IMR-90 (cell line): ENCODE data around the gene NXPH1. TPM values are rescaled to one million over a fixed set of nuclear protein-coding genes. Genes with fewer than 3 reads are reported as not detected.

Source experiments
- ATAC-seq: fragments of 200-7000 bp; cut with Tn5 transposase; 2 replicates; pipeline ENCODE4 v1.9.1; 2020; ENCODE audit warnings: low read depth, mild to moderate bottlenecking, moderate library complexity
- BruUV-seq: library from RNA; stranded (reverse); fragments of 400-500 nt; replicated peaks from 2 replicates; lab custom pipeline; 2021; lab: Mats Ljungman, UMichigan
- CTCF ChIA-PET: fragments of 300-600 bp; formaldehyde crosslinking; extraction: SDS; loops from one replicate; lab custom pipeline; 2021; ENCODE audit warnings: antibody characterized with exemption; lab: Yijun Ruan, JAX
- POLR2A ChIA-PET: fragments of 300-600 bp; sonication (Branson Sonifier 250); formaldehyde crosslinking; loops from one replicate; lab custom pipeline; 2022; ENCODE audit warnings: antibody characterized with exemption; ENCODE audit not compliant: unreplicated experiment; lab: Charles Lee
- DNase-seq: peaks from one replicate; pipeline ENCODE4 v3.0.0; 2013
- H2AFZ ChIP-seq: replicated peaks from 2 replicates; pipeline ENCODE3; 2013; ENCODE audit warnings: low read length, mild to moderate bottlenecking; ENCODE audit not compliant: poor library complexity
- H2AK5ac ChIP-seq: 2 replicates; pipeline ENCODE4 v1.6.1; 2013; ENCODE audit warnings: low read depth, low read length, inconsistent platforms
- H2AK9ac ChIP-seq: replicated peaks from 2 replicates; pipeline ENCODE3; 2013; ENCODE audit warnings: mild to moderate bottlenecking, low read depth, low read length, moderate library complexity; ENCODE audit not compliant: poor library complexity
- H2BK120ac ChIP-seq: 2 replicates; pipeline ENCODE4 v1.6.1; 2013; ENCODE audit warnings: low read depth, low read length, inconsistent platforms
- H2BK15ac ChIP-seq: 3 replicates; pipeline ENCODE4 v1.6.1; 2013; ENCODE audit warnings: low read depth, low read length, inconsistent platforms
- H2BK20ac ChIP-seq: 2 replicates; pipeline ENCODE4 v1.6.1; 2013; ENCODE audit warnings: low read depth, mild to moderate bottlenecking, inconsistent platforms, low read length, moderate library complexity
- H2BK5ac ChIP-seq: 2 replicates; pipeline ENCODE4 v1.6.1; 2013; ENCODE audit warnings: mild to moderate bottlenecking, low read depth, low read length, inconsistent platforms; ENCODE audit not compliant: poor library complexity, severe bottlenecking
- H3K14ac ChIP-seq: replicated peaks from 2 replicates; pipeline ENCODE4 v1.6.1; 2013; ENCODE audit warnings: low read depth, low read length, inconsistent platforms
- H3K18ac ChIP-seq: 2 replicates; pipeline ENCODE4 v1.6.1; 2013; ENCODE audit warnings: low read depth, low read length, control low read depth
- H3K23ac ChIP-seq: 2 replicates; pipeline ENCODE4 v1.6.1; 2013; ENCODE audit warnings: low read depth, low read length, inconsistent platforms
- H3K27ac ChIP-seq: 2 replicates; pipeline ENCODE4 v1.5.1; 2013; ENCODE audit warnings: mild to moderate bottlenecking, control low read depth, low read length; ENCODE audit not compliant: insufficient read depth
- H3K27me3 ChIP-seq: 2 replicates; pipeline ENCODE4 v1.6.1; 2013; ENCODE audit warnings: low read length; ENCODE audit not compliant: control insufficient read depth, insufficient read depth
- H3K36me3 ChIP-seq: 2 replicates; pipeline ENCODE4 v1.6.1; 2013; ENCODE audit warnings: low read length, mixed read lengths; ENCODE audit not compliant: control insufficient read depth, insufficient read depth
- H3K4ac ChIP-seq: 2 replicates; pipeline ENCODE4 v1.6.1; 2013; ENCODE audit warnings: low read depth, low read length, inconsistent platforms
- H3K4me1 ChIP-seq: 2 replicates; pipeline ENCODE4 v1.6.1; 2013; ENCODE audit warnings: low read length, mixed read lengths; ENCODE audit not compliant: control insufficient read depth, insufficient read depth
- H3K4me2 ChIP-seq: 2 replicates; pipeline ENCODE4 v1.6.1; 2013; ENCODE audit warnings: low read depth, mild to moderate bottlenecking, control low read depth, low read length, moderate library complexity
- H3K4me3 ChIP-seq: 2 replicates; pipeline ENCODE4 v1.5.1; 2013; ENCODE audit warnings: low read depth, mild to moderate bottlenecking, control low read depth, low read length, moderate library complexity; ENCODE audit not compliant: insufficient read depth
- H3K56ac ChIP-seq: 2 replicates; pipeline ENCODE4 v1.6.1; 2013; ENCODE audit warnings: low read length, inconsistent platforms; ENCODE audit not compliant: insufficient read depth; ENCODE audit errors: extremely low read depth
- H3K79me1 ChIP-seq, 2 experiments: 2 replicates each; pipeline ENCODE4 v1.6.1; 2013; ENCODE audit warnings: low read length in 2 of 2, inconsistent platforms in 1 of 2, low read depth in 1 of 2
- H3K9ac ChIP-seq: 2 replicates; pipeline ENCODE4 v1.6.1; 2013; ENCODE audit warnings: low read depth, low read length, control low read depth
- H3K9me1 ChIP-seq: 2 replicates; pipeline ENCODE4 v1.6.1; 2013; ENCODE audit warnings: low read length, inconsistent platforms; ENCODE audit not compliant: insufficient read depth
- H3K9me3 ChIP-seq: 2 replicates; pipeline ENCODE4 v1.6.1; 2013; ENCODE audit warnings: low read length; ENCODE audit not compliant: control insufficient read depth, insufficient read depth
- H4K20me1 ChIP-seq: 2 replicates; pipeline ENCODE4 v1.6.1; 2013; ENCODE audit warnings: low read length, inconsistent platforms; ENCODE audit not compliant: insufficient read depth
- H4K5ac ChIP-seq: 2 replicates; pipeline ENCODE4 v1.6.1; 2013; ENCODE audit warnings: mild to moderate bottlenecking, low read depth, low read length, control low read depth
- H4K8ac ChIP-seq, 2 experiments: 2 replicates each; pipeline ENCODE4 v1.6.1; 2013; ENCODE audit warnings: low read depth in 2 of 2, low read length in 2 of 2, control low read depth in 1 of 2, inconsistent platforms in 1 of 2
- H4K91ac ChIP-seq: 2 replicates; pipeline ENCODE4 v1.6.1; 2013; ENCODE audit warnings: low read depth, low read length, inconsistent platforms; ENCODE audit not compliant: insufficient read depth
- CEBPB ChIP-seq: IDR thresholded peaks from 2 replicates; pipeline ENCODE4 v1.6.1; 2012; ENCODE audit warnings: low read depth, low read length, improper control_type of control experiment
- CHD1 ChIP-seq: IDR thresholded peaks from 2 replicates; pipeline ENCODE4 v1.6.1; 2012; ENCODE audit warnings: low read depth, low read length, improper control_type of control experiment
- ELK1 ChIP-seq: fragments of 150-350 bp; IDR thresholded peaks from 2 replicates; pipeline ENCODE4 v1.6.1; 2016; ENCODE audit warnings: low read depth, mild to moderate bottlenecking, low read length, moderate library complexity, borderline replicate concordance
- MAZ ChIP-seq: IDR thresholded peaks from 2 replicates; pipeline ENCODE4 v1.6.1; 2012; ENCODE audit warnings: low read depth, mild to moderate bottlenecking, low read length, improper control_type of control experiment, moderate library complexity, borderline replicate concordance
- NFE2L2 ChIP-seq: fragments of 150-350 bp; IDR thresholded peaks from 2 replicates; pipeline ENCODE4 v1.6.1; 2016; ENCODE audit warnings: low read depth, mild to moderate bottlenecking, low read length
- POLR2A ChIP-seq: IDR thresholded peaks from 2 replicates; pipeline ENCODE4 v1.6.1; 2012; ENCODE audit warnings: mild to moderate bottlenecking, low read depth, low read length
- RAD21 ChIP-seq: IDR thresholded peaks from 2 replicates; pipeline ENCODE4 v1.6.1; 2012; ENCODE audit warnings: low read length, improper control_type of control experiment
- USF2 ChIP-seq: fragments of 150-350 bp; IDR thresholded peaks from 2 replicates; pipeline ENCODE4 v1.6.1; 2017; ENCODE audit warnings: mild to moderate bottlenecking, antibody characterized with exemption, low read length, low read depth
- WGBS, 2 experiments: methylation state at CpG; one replicate each; pipeline versions ENCODE4 v1.1.5 to v1.1.7; 2013; ENCODE audit warnings: missing lambda C conversion rate in 2 of 2; ENCODE audit not compliant: insufficient read length in 1 of 2; ENCODE audit errors: extremely low coverage in 2 of 2; 5-methylcytosine and 5-hydroxymethylcytosine counted together
- dilution Hi-C: fragments of 300-500 bp; cut with HindIII; formaldehyde crosslinking; loops from one replicate; pipeline ENCODE4 v1.14.3; 2018; ENCODE audit warnings: low sequenced_read_pairs; ENCODE audit not compliant: unreplicated experiment
- in situ Hi-C: fragments of 300-500 bp; cut with MboI; formaldehyde crosslinking; loops from 3 replicates; pipeline ENCODE4 v1.14.3; 2019; ENCODE audit warnings: low sequenced_read_pairs, inconsistent platforms, mixed read lengths
- intact Hi-C: fragments of 100-400 bp; cut with micrococcal nuclease; formaldehyde crosslinking; loops from 2 replicates; pipeline ENCODE4 v1.10.0; 2022
- polyA plus RNA-seq, 3 experiments: library from polyadenylated mRNA; depleted of rRNA; stranded (reverse); fragments of >200 nt; gene quantifications; 2 replicates each; pipeline ENCODE4 v1.2.3, GENCODE V29; 2012; ENCODE audit warnings: low replicate concordance in 1 of 3
- total RNA-seq: library from RNA; depleted of rRNA; stranded (reverse); fragments of >200 nt; gene quantifications from 2 replicates; pipeline ENCODE4 v1.2.3, GENCODE V29; 2012

NXPH1 gene
- total and polyA plus RNA-seq, 2 of the 4 experiments (the other 2 are of a cell fraction) = not detected

- Histone ChIP-seq H3K27ac (no peak overlapping the region), H3K56ac (no peak overlapping the region), H3K4me1 (no peaks in the 10 kb centered on the region), H4K20me1 (no peaks in the 10 kb centered on the region), H2AK5ac (no peak overlapping the region), H2BK120ac (no peak overlapping the region), H2AK9ac (no peak overlapping the region), H4K8ac (no peak overlapping the region), H3K14ac (no peak overlapping the region), H2AFZ (no peak overlapping the region), H3K36me3 (no peaks in the 10 kb centered on the region), H3K4ac (no peak overlapping the region), H4K91ac (no peak overlapping the region), H3K4me2 (no peak overlapping the region), H3K79me1 (no peaks in the 10 kb centered on the region), H3K9me1 (no peaks in the 10 kb centered on the region), H3K18ac (no peak overlapping the region), H3K9ac (no peak overlapping the region), H2BK20ac (no peak overlapping the region), H3K4me3 (no peak overlapping the region), H3K9me3 (peaks cover 22% of the 10 kb centered on the region), H3K23ac (no peak overlapping the region), H4K5ac (no peak overlapping the region), H2BK15ac (no peak overlapping the region), H2BK5ac (no peak overlapping the region), H3K27me3 (no peaks in the 10 kb centered on the region)
- DNase-seq (no peak), ATAC-seq (no peak)
- in situ Hi-C loops (no loop called here), dilution Hi-C loops (no loop called here), intact Hi-C loops (no loop called here)
- TF ChIP-seq POLR2A (no peak), ELK1 (no peak), CEBPB (no peak), MAZ (no peak), NFE2L2 (no peak), CHD1 (no peak), RAD21 (no peak), USF2 (no peak)
- POLR2A ChIA-PET = no interaction called here
- 83% methylated on average over 1 of the region's 6 CpGs; no CpG with 5 or more reads in 1 of the 2 experiments for WGBS, 2 experiments
- BruUV-seq = no TSS peak
- CTCF ChIA-PET = no interaction called here
Observed at GRCh38 chr7:8579661-8580194, 146.3 kb downstream of the NXPH1 start.
